Activated CD8-positive, alpha-beta T cell treated with anti-CD3 and anti-CD28 coated beads for 36 hours (primary cell): Measurements from ENCODE around the gene PTPRJ. TPM values are rescaled to one million over a fixed set of nuclear protein-coding genes. Genes with fewer than 3 reads are reported as not detected.

Source experiments
- ATAC-seq: fragments of 200-7000 bp; cut with Tn5 transposase; one replicate; pipeline ENCODE4 v1.10.0; 2021; ENCODE audit warnings: mild to moderate bottlenecking, moderate library complexity
- CTCF ChIA-PET: fragments of 350-600 bp; sonication (Branson Sonifier 250); formaldehyde crosslinking; loops from one replicate; lab custom pipeline; 2021; ENCODE audit warnings: antibody characterized with exemption; lab: Charles Lee
- POLR2A ChIA-PET: fragments of 350-600 bp; sonication (Branson Sonifier 250); formaldehyde crosslinking; loops from one replicate; lab custom pipeline; 2021; ENCODE audit warnings: antibody characterized with exemption; lab: Charles Lee
- DNase-seq: peaks from one replicate; pipeline ENCODE4 v3.0.0-alpha.2; 2020
- H3K27ac Mint-ChIP-seq: one replicate; pipeline ENCODE4 v1.8.0; 2021; ENCODE audit warnings: mild to moderate bottlenecking, mixed read lengths
- H3K27me3 Mint-ChIP-seq: one replicate; pipeline ENCODE4 v1.8.0; 2021; ENCODE audit warnings: mixed read lengths
- H3K36me3 Mint-ChIP-seq: one replicate; pipeline ENCODE4 v1.8.0; 2021; ENCODE audit warnings: low read depth, mixed read lengths
- H3K4me1 Mint-ChIP-seq: one replicate; pipeline ENCODE4 v1.8.0; 2021; ENCODE audit warnings: low read depth, mixed read lengths
- H3K4me3 Mint-ChIP-seq: one replicate; pipeline ENCODE4 v1.8.0; 2021; ENCODE audit warnings: mild to moderate bottlenecking, moderate library complexity, mixed read lengths
- H3K9me3 Mint-ChIP-seq: one replicate; pipeline ENCODE4 v1.8.0; 2021; ENCODE audit warnings: mixed read lengths
- CTCF ChIP-seq: fragments of 200-600 bp; IDR thresholded peaks from one replicate; pipeline ENCODE4 v1.8.0; 2022; ENCODE audit warnings: antibody characterized with exemption, mild to moderate bottlenecking
- intact Hi-C: fragments of 100-400 bp; cut with micrococcal nuclease; formaldehyde crosslinking; loops from one replicate; pipeline ENCODE4 v1.10.0; 2022
- total RNA-seq, 2 experiments: library from RNA; stranded (reverse); gene quantifications; one replicate each; pipeline ENCODE4 v1.2.3, GENCODE V29; 2021

The PTPRJ gene
- total RNA-seq, 2 experiments from 2014 or later: 21.5 to 23.4 TPM

GRCh38 chr11:47998345-47998732, 18.0 kb downstream of the PTPRJ start:
- DNase-seq (no peak), ATAC-seq (no peak)
- H3K4me1 Mint-ChIP-seq: peaks cover 60% of the 10 kb centered on the region
- H3K27ac Mint-ChIP-seq: peak overlapping the region; percentile 99
- H3K27me3 Mint-ChIP-seq: no peaks in the 10 kb centered on the region
- H3K4me3 Mint-ChIP-seq: no peak overlapping the region
- no peak for TF ChIP-seq CTCF
- H3K9me3 Mint-ChIP-seq: no peaks in the 10 kb centered on the region
- H3K36me3 Mint-ChIP-seq: peaks cover 4% of the 10 kb centered on the region
- ChIA-PET CTCF (interaction anchor here (1.1 to 2.9 kb wide), 5 partner anchors 9 to 109 kb away, joined by 3 to 7 read pairs (median 4); no protein-coding TSS in a partner anchor), POLR2A (interaction anchor here (0.8 to 1.4 kb wide), 3 partner anchors 14 to 22 kb away, joined by 3 to 4 read pairs (median 3); no protein-coding TSS in a partner anchor)
- intact Hi-C loops: no loop called here

- no peak for TF ChIP-seq CTCF
- ATAC-seq: no peak
- Mint-ChIP-seq H3K36me3 (peaks cover 4% of the 10 kb centered on the region), H3K4me1 (peaks cover 59% of the 10 kb centered on the region), H3K4me3 (no peak overlapping the region), H3K9me3 (no peaks in the 10 kb centered on the region), H3K27me3 (no peaks in the 10 kb centered on the region), H3K27ac (peak overlapping the region; percentile 99)
- intact Hi-C loops: no loop called here
- ChIA-PET CTCF (interaction anchor here (1.1 to 2.9 kb wide), 6 partner anchors 10 to 109 kb away, joined by 3 to 7 read pairs (median 4); no protein-coding TSS in a partner anchor), POLR2A (interaction anchor here (0.8 to 1.4 kb wide), 3 partner anchors 15 to 21 kb away, joined by 3 to 4 read pairs (median 3); no protein-coding TSS in a partner anchor)
- DNase-seq: no peak
These were observed 18.5 kb downstream of the PTPRJ start for GRCh38 chr11:47998733-47999359.

- H3K9me3 Mint-ChIP-seq: no peaks in the 10 kb centered on the region
- ChIA-PET POLR2A (interaction anchor here (1.3 to 2.3 kb wide), 2 partner anchors 8 to 14 kb away, joined by 4 to 6 read pairs; no protein-coding TSS in a partner anchor), CTCF (interaction anchor here (1.4 to 2.6 kb wide), 3 partner anchors 20 to 66 kb away, joined by 3 to 10 read pairs (median 4); no protein-coding TSS in a partner anchor)
These were observed 20.1 kb downstream of the PTPRJ start for GRCh38 chr11:48000432-48000831.

GRCh38 chr11:48001438-48002021, 21.2 kb downstream of the PTPRJ start:
- Mint-ChIP-seq H3K36me3 (peaks cover 4% of the 10 kb centered on the region), H3K9me3 (no peaks in the 10 kb centered on the region), H3K4me3 (peak overlapping the region; percentile 55), H3K4me1 (peaks cover 78% of the 10 kb centered on the region), H3K27ac (peak overlapping the region; percentile 99), H3K27me3 (no peaks in the 10 kb centered on the region)
- no peak for TF ChIP-seq CTCF
- intact Hi-C loops: loop anchor here (2.0 kb wide), 1 partner anchor 19 kb away; no protein-coding TSS in a partner anchor
- ATAC-seq (peak; percentile 86), DNase-seq (peak; percentile 93)
- CTCF ChIA-PET: interaction anchor here (0.7 to 2.6 kb wide), 10 partner anchors 9 to 147 kb away, joined by 3 to 10 read pairs (median 3); no protein-coding TSS in a partner anchor
- POLR2A ChIA-PET: interaction anchor here (0.6 to 2.3 kb wide), 12 partner anchors 9 to 224 kb away, joined by 3 to 25 read pairs (median 4); partner anchors contain the start of gene NUP160

More at GRCh38 chr11:48000432-48000831, 20.1 kb downstream of the PTPRJ start:
- Mint-ChIP-seq H3K27me3 (no peaks in the 10 kb centered on the region), H3K36me3 (peaks cover 4% of the 10 kb centered on the region), H3K4me1 (peaks cover 70% of the 10 kb centered on the region), H3K27ac (peak overlapping the region; percentile 99), H3K4me3 (no peak overlapping the region)
- TF ChIP-seq CTCF: no peak
- DNase-seq (no peak), ATAC-seq (no peak)
- intact Hi-C loops: loop anchor here (2.0 kb wide), 1 partner anchor 18 kb away; no protein-coding TSS in a partner anchor
